Suprapubic skin (tissue), 3 donors: ENCODE results near the gene ACOT7.

Experiments
- CTCF ChIP-seq, 2 donors: fragments of 200-600 bp in 1 of 2; fragments of 450-650 bp in 1 of 2; sonication (generic) in 1 of 2; IDR thresholded peaks; one replicate each; pipeline ENCODE4 v1.5.1; 2016 to 2019; ENCODE audit warnings: antibody characterized with exemption in 2 of 2, mild to moderate bottlenecking in 1 of 2, moderate library complexity in 1 of 2
- POLR2A ChIP-seq, 2 donors: fragments of 450-650 bp; IDR thresholded peaks; one replicate each; pipeline ENCODE4 v1.6.1; 2017; ENCODE audit warnings: antibody characterized with exemption in 2 of 2, mild to moderate bottlenecking in 2 of 2, moderate library complexity in 2 of 2

GRCh38 chr1:6249739-6250689, 143.6 kb downstream of the ACOT7 start:
- no peak for TF ChIP-seq CTCF (IDR thresholded peaks at IDR 0.05)
- TF ChIP-seq POLR2A (IDR thresholded peaks at IDR 0.05), result no peak
